ENCODE results near the gene TDG. TPM values are rescaled to one million over a fixed set of nuclear protein-coding genes. Genes with fewer than 3 reads are reported as not detected.

TDG gene
- total RNA-seq, 1 experiment from 2014 or later, result 70.3 TPM

DNA sequence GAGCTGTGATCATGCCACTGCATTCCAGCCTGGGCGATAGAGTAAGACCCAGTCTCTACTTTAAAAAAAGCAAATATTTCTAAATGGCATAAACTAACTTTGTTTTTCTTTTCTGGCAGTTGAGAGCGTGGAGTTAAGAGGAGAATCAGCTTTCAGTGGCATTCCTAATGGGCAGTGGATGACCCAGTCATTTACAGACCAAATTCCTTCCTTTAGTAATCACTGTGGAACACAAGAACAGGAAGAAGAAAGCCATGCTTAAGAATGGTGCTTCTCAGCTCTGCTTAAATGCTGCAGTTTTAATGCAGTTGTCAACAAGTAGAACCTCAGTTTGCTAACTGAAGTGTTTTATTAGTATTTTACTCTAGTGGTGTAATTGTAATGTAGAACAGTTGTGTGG is 21.2 kb downstream of the TDG start:
- peaks cover 20 to 51% (median 47%) of the 10 kb centered on the region in 3 experiments for H3K36me3 Mint-ChIP-seq (ENCODE audit: insufficient read depth in 1 of 3, low read depth in 3 of 3)
- H3K27me3 Mint-ChIP-seq (ENCODE audit: low read depth), result no peaks in the 10 kb centered on the region
- Histone ChIP-seq H2BK12ac (ENCODE audit: insufficient read length, low read depth, low read length) (no peak overlapping the region), H4K8ac (replicated peaks; ENCODE audit: insufficient read length, low read depth, low read length) (no peak overlapping the region), H3K4me1 (ENCODE audit: insufficient read depth, low read length) (no peaks in the 10 kb centered on the region), H3T11ph (ENCODE audit: low read length) (no peak overlapping the region), H3K9ac (ENCODE audit: extremely low read depth, insufficient read length, low read length) (no peak overlapping the region), H3K79me1 (ENCODE audit: insufficient read depth, low read depth, low read length, poor library complexity, severe bottlenecking) (peaks cover 4% of the 10 kb centered on the region), H2AFZ (ENCODE audit: low read length) (no peak overlapping the region), H3K4me2 (ENCODE audit: insufficient read depth, insufficient read length, low read length) (no peak overlapping the region), H2BK120ac (ENCODE audit: low read depth, low read length, poor library complexity, severe bottlenecking) (no peak overlapping the region), H2BK20ac (ENCODE audit: low read depth, low read length, poor library complexity, severe bottlenecking) (no peak overlapping the region), H3K18ac (ENCODE audit: insufficient read length, low read depth, low read length) (no peak overlapping the region), H3K79me2 (ENCODE audit: insufficient read depth, low read length) (no peaks in the 10 kb centered on the region), H3K14ac (ENCODE audit: insufficient read depth, low read length) (no peak overlapping the region), H3K56ac (ENCODE audit: insufficient read length, low read depth, low read length) (no peak overlapping the region), H3K9me3 (ENCODE audit: control insufficient read depth, low read depth, low read length) (no peaks in the 10 kb centered on the region), H3K27ac (ENCODE audit: insufficient read length, low read depth, low read length) (no peak overlapping the region), H4K20me1 (ENCODE audit: control insufficient read depth, insufficient read depth, insufficient read length) (no peaks in the 10 kb centered on the region), H3K4ac (ENCODE audit: low read depth, low read length) (no peak overlapping the region), H3K23me2 (ENCODE audit: insufficient read length, low read depth, low read length, poor library complexity, severe bottlenecking) (no peaks in the 10 kb centered on the region), H4K91ac (ENCODE audit: insufficient read length, low read depth, low read length) (no peak overlapping the region), H2AK5ac (ENCODE audit: insufficient read length, low read length) (no peak overlapping the region), H4K5ac (ENCODE audit: insufficient read length, low read depth, low read length) (no peak overlapping the region), H3K27me3 (ENCODE audit: insufficient read depth, low read length) (no peaks in the 10 kb centered on the region), H2BK5ac (ENCODE audit: insufficient read length, low read length) (no peak overlapping the region), H2BK15ac (ENCODE audit: low read depth, low read length) (no peak overlapping the region), H3K23ac (ENCODE audit: insufficient read length, low read depth, low read length) (no peak overlapping the region)
- DNase-seq, result no peak
- WGBS (ENCODE audit: extremely low coverage, insufficient read length, low lambda C conversion rate), result no CpG with 5 or more reads among the region's 2 CpGs
- H3K4me3 Mint-ChIP-seq, result no peak overlapping the region
- H3K4me1 Mint-ChIP-seq, result no peaks in the 10 kb centered on the region
- no peaks in the 10 kb centered on the region for H3K9me3 Mint-ChIP-seq
- H3K27ac Mint-ChIP-seq, result no peak overlapping the region
- TF ChIP-seq, protein P1, sequence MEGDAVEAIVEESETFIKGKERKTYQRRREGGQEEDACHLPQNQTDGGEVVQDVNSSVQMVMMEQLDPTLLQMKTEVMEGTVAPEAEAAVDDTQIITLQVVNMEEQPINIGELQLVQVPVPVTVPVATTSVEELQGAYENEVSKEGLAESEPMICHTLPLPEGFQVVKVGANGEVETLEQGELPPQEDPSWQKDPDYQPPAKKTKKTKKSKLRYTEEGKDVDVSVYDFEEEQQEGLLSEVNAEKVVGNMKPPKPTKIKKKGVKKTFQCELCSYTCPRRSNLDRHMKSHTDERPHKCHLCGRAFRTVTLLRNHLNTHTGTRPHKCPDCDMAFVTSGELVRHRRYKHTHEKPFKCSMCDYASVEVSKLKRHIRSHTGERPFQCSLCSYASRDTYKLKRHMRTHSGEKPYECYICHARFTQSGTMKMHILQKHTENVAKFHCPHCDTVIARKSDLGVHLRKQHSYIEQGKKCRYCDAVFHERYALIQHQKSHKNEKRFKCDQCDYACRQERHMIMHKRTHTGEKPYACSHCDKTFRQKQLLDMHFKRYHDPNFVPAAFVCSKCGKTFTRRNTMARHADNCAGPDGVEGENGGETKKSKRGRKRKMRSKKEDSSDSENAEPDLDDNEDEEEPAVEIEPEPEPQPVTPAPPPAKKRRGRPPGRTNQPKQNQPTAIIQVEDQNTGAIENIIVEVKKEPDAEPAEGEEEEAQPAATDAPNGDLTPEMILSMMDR (conservative IDR thresholded peaks at IDR 0.05), result no peak

Measured in H9 (cell line).